ENCODE measurements around the gene MRPS2. TPM values are rescaled to one million over a fixed set of nuclear protein-coding genes. Genes with fewer than 3 reads are reported as not detected.

Gene MRPS2
- total and polyA plus RNA-seq, 9 of the 15 experiments (the other 6 are each of a cell fraction or from before 2014, with no cell fraction given) = 8.0 to 167 (median 81.3) TPM

DNA sequence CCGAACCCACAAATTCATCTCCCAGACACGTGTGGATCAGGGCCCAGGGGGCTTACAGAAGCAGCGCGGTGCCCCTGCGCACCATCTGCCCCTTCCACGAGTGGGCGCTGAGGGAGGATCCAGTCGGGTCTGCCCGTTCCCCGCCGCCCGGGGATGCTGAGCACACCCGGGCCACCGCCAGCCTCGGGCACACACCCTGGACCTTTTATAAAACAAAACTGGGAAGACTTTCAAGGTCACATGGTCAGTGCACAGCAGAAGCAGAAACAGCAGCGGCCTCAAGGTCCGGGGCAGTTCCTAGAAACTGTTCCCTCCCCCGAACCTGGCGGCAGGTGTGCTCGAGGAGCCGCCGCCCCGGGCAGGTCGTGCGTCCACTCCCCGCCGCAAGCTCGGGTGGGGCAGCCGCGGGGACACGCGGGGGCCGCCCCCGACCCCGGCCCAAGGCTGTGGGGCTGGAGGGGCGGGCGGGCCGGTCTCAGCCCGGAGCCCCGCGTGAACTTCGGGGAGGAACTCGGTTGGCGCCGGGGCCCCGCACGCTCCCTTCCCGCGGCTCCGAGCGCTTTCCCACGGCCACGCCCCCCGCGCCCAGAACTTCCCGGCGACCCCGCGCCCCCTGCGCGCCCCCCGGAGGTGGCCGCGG is 21.5 kb upstream of the MRPS2 start (continued):
- TF ChIP-seq, protein P1, sequence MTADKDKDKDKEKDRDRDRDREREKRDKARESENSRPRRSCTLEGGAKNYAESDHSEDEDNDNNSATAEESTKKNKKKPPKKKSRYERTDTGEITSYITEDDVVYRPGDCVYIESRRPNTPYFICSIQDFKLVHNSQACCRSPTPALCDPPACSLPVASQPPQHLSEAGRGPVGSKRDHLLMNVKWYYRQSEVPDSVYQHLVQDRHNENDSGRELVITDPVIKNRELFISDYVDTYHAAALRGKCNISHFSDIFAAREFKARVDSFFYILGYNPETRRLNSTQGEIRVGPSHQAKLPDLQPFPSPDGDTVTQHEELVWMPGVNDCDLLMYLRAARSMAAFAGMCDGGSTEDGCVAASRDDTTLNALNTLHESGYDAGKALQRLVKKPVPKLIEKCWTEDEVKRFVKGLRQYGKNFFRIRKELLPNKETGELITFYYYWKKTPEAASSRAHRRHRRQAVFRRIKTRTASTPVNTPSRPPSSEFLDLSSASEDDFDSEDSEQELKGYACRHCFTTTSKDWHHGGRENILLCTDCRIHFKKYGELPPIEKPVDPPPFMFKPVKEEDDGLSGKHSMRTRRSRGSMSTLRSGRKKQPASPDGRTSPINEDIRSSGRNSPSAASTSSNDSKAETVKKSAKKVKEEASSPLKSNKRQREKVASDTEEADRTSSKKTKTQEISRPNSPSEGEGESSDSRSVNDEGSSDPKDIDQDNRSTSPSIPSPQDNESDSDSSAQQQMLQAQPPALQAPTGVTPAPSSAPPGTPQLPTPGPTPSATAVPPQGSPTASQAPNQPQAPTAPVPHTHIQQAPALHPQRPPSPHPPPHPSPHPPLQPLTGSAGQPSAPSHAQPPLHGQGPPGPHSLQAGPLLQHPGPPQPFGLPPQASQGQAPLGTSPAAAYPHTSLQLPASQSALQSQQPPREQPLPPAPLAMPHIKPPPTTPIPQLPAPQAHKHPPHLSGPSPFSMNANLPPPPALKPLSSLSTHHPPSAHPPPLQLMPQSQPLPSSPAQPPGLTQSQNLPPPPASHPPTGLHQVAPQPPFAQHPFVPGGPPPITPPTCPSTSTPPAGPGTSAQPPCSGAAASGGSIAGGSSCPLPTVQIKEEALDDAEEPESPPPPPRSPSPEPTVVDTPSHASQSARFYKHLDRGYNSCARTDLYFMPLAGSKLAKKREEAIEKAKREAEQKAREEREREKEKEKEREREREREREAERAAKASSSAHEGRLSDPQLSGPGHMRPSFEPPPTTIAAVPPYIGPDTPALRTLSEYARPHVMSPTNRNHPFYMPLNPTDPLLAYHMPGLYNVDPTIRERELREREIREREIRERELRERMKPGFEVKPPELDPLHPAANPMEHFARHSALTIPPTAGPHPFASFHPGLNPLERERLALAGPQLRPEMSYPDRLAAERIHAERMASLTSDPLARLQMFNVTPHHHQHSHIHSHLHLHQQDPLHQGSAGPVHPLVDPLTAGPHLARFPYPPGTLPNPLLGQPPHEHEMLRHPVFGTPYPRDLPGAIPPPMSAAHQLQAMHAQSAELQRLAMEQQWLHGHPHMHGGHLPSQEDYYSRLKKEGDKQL (CRISPR knock-in tag; IDR thresholded peaks at IDR 0.05; ENCODE audit: borderline replicate concordance) = no peak
- TF ChIP-seq TFAM (CRISPR knock-in tag; conservative IDR thresholded peaks at IDR 0.05) = no peak
- no peak for TF ChIP-seq PHF20 (IDR thresholded peaks at IDR 0.05; ENCODE audit: partially characterized antibody)
- no peak for TF ChIP-seq NR3C1 (CRISPR knock-in tag; IDR thresholded peaks at IDR 0.05)
- TF ChIP-seq, protein P2, sequence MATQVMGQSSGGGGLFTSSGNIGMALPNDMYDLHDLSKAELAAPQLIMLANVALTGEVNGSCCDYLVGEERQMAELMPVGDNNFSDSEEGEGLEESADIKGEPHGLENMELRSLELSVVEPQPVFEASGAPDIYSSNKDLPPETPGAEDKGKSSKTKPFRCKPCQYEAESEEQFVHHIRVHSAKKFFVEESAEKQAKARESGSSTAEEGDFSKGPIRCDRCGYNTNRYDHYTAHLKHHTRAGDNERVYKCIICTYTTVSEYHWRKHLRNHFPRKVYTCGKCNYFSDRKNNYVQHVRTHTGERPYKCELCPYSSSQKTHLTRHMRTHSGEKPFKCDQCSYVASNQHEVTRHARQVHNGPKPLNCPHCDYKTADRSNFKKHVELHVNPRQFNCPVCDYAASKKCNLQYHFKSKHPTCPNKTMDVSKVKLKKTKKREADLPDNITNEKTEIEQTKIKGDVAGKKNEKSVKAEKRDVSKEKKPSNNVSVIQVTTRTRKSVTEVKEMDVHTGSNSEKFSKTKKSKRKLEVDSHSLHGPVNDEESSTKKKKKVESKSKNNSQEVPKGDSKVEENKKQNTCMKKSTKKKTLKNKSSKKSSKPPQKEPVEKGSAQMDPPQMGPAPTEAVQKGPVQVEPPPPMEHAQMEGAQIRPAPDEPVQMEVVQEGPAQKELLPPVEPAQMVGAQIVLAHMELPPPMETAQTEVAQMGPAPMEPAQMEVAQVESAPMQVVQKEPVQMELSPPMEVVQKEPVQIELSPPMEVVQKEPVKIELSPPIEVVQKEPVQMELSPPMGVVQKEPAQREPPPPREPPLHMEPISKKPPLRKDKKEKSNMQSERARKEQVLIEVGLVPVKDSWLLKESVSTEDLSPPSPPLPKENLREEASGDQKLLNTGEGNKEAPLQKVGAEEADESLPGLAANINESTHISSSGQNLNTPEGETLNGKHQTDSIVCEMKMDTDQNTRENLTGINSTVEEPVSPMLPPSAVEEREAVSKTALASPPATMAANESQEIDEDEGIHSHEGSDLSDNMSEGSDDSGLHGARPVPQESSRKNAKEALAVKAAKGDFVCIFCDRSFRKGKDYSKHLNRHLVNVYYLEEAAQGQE (IDR thresholded peaks at IDR 0.05; ENCODE audit: borderline replicate concordance) = no peak; the same call in 1 of the 2 replicates
- TF ChIP-seq, protein P2 (CRISPR knock-in tag; IDR thresholded peaks at IDR 0.05; ENCODE audit: low read depth) = no peak
- TF ChIP-seq, protein P3, sequence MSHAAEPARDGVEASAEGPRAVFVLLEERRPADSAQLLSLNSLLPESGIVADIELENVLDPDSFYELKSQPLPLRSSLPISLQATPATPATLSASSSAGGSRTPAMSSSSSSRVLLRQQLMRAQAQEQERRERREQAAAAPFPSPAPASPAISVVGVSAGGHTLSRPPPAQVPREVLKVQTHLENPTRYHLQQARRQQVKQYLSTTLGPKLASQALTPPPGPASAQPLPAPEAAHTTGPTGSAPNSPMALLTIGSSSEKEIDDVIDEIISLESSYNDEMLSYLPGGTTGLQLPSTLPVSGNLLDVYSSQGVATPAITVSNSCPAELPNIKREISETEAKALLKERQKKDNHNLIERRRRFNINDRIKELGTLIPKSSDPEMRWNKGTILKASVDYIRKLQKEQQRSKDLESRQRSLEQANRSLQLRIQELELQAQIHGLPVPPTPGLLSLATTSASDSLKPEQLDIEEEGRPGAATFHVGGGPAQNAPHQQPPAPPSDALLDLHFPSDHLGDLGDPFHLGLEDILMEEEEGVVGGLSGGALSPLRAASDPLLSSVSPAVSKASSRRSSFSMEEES (CRISPR knock-in tag; IDR thresholded peaks at IDR 0.05) = peak; percentile 46
- TF ChIP-seq RB1 (IDR thresholded peaks at IDR 0.05; ENCODE audit: low read depth) = no peak
- peak; percentile 18 for TF ChIP-seq KDM5B (IDR thresholded peaks at IDR 0.05; ENCODE audit: insufficient replicate concordance, low read depth, low read length)
- no peak for TF ChIP-seq GATA2 (CRISPR knock-in tag; IDR thresholded peaks at IDR 0.05)
- TF ChIP-seq DIDO1 (tag; IDR thresholded peaks at IDR 0.05; ENCODE audit: low read depth) = no peak
- TF ChIP-seq EWSR1 (IDR thresholded peaks at IDR 0.05; ENCODE audit: borderline replicate concordance, low read depth, partially characterized antibody) = no peak
